Measurements from ENCODE around the gene OLR1.
A peak's percentile ranks its signal among the peaks of the same experiment; 100 is the strongest.

The OLR1 gene

DNA sequence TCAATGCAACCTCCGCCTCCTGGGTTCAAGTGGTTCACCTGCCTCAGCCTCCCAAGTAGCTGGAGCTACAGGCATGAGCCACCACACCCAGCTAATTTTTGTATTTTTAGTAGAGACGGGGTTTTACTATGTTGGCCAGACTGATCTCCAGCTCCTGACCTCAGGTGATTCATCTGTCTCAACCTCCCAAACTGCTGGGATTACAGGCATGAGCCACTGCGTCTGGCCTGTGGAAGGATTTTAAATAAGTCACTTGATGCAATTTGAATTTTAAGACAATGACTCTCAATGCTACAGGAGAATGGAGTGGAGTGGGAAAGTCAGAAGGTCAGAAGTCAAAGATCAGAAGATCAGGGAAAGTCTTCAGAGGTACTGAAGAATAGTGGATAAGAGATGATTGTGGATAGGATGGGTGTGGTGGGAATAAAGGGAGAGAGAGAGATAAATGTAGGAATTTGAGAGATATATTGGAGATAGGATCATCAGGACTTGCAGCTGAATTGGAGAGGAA is 22.3 kb upstream of the OLR1 start:
- Histone ChIP-seq H3K4me1 (ENCODE audit: insufficient read depth, low read length, poor library complexity, severe bottlenecking) (peaks cover 5% of the 10 kb centered on the region), H3K36me3 (ENCODE audit: insufficient read depth, low read length) (no peaks in the 10 kb centered on the region), H3K9me2 (replicated peaks; ENCODE audit: low read depth, low read length) (no peaks in the 10 kb centered on the region), H3K4me3 (ENCODE audit: low read length, poor library complexity, severe bottlenecking) (no peak overlapping the region), H3K9me3 (ENCODE audit: insufficient read depth, low read depth, low read length) (no peaks in the 10 kb centered on the region), H3K27me3 (ENCODE audit: insufficient read depth, low read length, poor library complexity, severe bottlenecking) (no peaks in the 10 kb centered on the region), H3K9ac (ENCODE audit: low read depth, low read length, poor library complexity, severe bottlenecking) (no peak overlapping the region), H2AFZ (ENCODE audit: low read length) (no peak overlapping the region), H3K4me2 (ENCODE audit: low read depth, low read length, poor library complexity, severe bottlenecking) (no peak overlapping the region), H3K79me2 (ENCODE audit: insufficient read depth, low read length) (no peaks in the 10 kb centered on the region), H4K20me1 (ENCODE audit: insufficient read depth, low read length, poor library complexity, severe bottlenecking) (no peaks in the 10 kb centered on the region), H3F3A (ENCODE audit: low read depth) (no peaks in the 10 kb centered on the region)
- TF ChIP-seq, protein P1, sequence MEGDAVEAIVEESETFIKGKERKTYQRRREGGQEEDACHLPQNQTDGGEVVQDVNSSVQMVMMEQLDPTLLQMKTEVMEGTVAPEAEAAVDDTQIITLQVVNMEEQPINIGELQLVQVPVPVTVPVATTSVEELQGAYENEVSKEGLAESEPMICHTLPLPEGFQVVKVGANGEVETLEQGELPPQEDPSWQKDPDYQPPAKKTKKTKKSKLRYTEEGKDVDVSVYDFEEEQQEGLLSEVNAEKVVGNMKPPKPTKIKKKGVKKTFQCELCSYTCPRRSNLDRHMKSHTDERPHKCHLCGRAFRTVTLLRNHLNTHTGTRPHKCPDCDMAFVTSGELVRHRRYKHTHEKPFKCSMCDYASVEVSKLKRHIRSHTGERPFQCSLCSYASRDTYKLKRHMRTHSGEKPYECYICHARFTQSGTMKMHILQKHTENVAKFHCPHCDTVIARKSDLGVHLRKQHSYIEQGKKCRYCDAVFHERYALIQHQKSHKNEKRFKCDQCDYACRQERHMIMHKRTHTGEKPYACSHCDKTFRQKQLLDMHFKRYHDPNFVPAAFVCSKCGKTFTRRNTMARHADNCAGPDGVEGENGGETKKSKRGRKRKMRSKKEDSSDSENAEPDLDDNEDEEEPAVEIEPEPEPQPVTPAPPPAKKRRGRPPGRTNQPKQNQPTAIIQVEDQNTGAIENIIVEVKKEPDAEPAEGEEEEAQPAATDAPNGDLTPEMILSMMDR (conservative IDR thresholded peaks at IDR 0.05; ENCODE audit: low read length), result no peak
- no peak for TF ChIP-seq EZH2phosphoT487 (IDR thresholded peaks at IDR 0.05; ENCODE audit: borderline replicate concordance)

DNA sequence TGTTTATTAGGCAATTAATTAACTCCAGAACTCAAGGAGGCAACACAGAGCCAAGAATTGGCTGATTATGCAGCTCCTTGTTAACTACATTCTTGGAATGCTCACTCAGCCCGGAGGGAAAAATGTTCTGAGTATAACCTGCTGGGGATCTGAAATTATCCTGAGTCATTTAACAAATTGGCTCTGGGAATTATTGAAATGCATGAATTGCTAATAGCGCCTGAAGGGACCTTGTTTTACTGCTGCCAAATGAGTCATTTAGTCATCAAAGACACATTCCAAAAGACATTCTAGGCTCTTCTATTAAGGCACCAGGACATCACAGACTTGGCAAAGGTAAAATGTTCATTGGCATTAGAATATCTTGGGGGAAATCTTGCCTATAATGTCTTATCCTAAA is 19.9 kb upstream of the OLR1 start:
- no peak overlapping the region for H3K9ac ChIP-seq (ENCODE audit: low read depth, low read length, poor library complexity, severe bottlenecking)
- H3K4me1 ChIP-seq (ENCODE audit: insufficient read depth, low read length, poor library complexity, severe bottlenecking), result peaks cover 5% of the 10 kb centered on the region
- H4K20me1 ChIP-seq (ENCODE audit: insufficient read depth, low read length, poor library complexity, severe bottlenecking), result no peaks in the 10 kb centered on the region
- no peak overlapping the region for H3K4me3 ChIP-seq (ENCODE audit: low read length, poor library complexity, severe bottlenecking)
- H3K9me3 ChIP-seq (ENCODE audit: insufficient read depth, low read depth, low read length), result no peaks in the 10 kb centered on the region
- H2AFZ ChIP-seq (ENCODE audit: low read length), result no peak overlapping the region
- no peaks in the 10 kb centered on the region for H3K79me2 ChIP-seq (ENCODE audit: insufficient read depth, low read length)
- no peaks in the 10 kb centered on the region for H3K36me3 ChIP-seq (ENCODE audit: insufficient read depth, low read length)
- H3K9me2 ChIP-seq (replicated peaks; ENCODE audit: low read depth, low read length), result no peaks in the 10 kb centered on the region
- TF ChIP-seq, protein P1 (conservative IDR thresholded peaks at IDR 0.05; ENCODE audit: low read length), result no peak
- no peak for TF ChIP-seq EZH2phosphoT487 (IDR thresholded peaks at IDR 0.05; ENCODE audit: borderline replicate concordance)
- H3K4me2 ChIP-seq (ENCODE audit: low read depth, low read length, poor library complexity, severe bottlenecking), result no peak overlapping the region
- no peaks in the 10 kb centered on the region for H3F3A ChIP-seq (ENCODE audit: low read depth)
- H3K27me3 ChIP-seq (ENCODE audit: insufficient read depth, low read length, poor library complexity, severe bottlenecking), result no peaks in the 10 kb centered on the region

DNA sequence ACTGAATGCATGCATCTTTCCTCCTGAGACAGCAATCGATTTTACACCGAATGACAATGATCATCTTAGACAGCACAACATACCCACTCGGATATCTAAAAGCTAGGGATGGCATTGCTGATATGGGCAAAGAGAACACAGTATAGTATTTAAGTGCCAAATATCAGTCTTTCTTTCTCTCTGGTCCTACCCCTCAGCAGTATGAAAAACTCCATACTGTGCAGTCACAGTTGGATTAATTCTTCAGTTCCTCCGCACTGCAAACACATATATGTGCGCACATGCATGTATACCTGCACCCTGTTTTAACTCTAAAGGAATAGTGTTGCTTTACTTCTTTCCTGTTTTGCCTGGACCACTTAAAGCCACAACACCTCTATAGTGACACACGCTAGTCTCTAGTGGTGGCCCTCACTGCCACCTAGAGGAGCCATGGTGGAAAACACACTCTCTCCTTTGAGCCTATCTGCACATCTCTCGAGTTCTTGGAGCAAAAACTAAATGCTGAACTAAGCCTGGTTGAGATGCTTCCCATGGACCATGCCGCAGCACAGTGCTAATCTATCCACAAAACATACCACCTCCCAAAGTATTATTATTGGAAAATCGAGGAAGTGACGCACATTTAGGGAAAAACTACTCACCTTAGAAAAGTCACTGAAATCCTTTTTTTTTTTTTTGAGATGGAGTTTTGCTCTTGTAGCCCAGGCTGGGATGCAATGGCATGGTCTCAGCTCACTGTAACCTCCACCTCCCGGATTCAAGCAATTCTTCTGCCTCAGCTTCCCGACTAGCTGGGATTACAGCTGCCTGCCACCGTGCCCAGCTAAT is 18.8 kb upstream of the OLR1 start:
- no peaks in the 10 kb centered on the region for H3F3A ChIP-seq (ENCODE audit: low read depth)
- no peaks in the 10 kb centered on the region for H3K36me3 ChIP-seq (ENCODE audit: insufficient read depth, low read length)
- no peaks in the 10 kb centered on the region for H3K9me2 ChIP-seq (replicated peaks; ENCODE audit: low read depth, low read length)
- no peaks in the 10 kb centered on the region for H3K9me3 ChIP-seq (ENCODE audit: insufficient read depth, low read depth, low read length)
- H4K20me1 ChIP-seq (ENCODE audit: insufficient read depth, low read length, poor library complexity, severe bottlenecking), result no peaks in the 10 kb centered on the region
- H3K9ac ChIP-seq (ENCODE audit: low read depth, low read length, poor library complexity, severe bottlenecking), result no peak overlapping the region
- TF ChIP-seq EZH2phosphoT487 (IDR thresholded peaks at IDR 0.05; ENCODE audit: borderline replicate concordance), result no peak
- TF ChIP-seq, protein P1 (conservative IDR thresholded peaks at IDR 0.05; ENCODE audit: low read length), result peak; percentile 68
- no peaks in the 10 kb centered on the region for H3K79me2 ChIP-seq (ENCODE audit: insufficient read depth, low read length)
- no peak overlapping the region for H3K4me2 ChIP-seq (ENCODE audit: low read depth, low read length, poor library complexity, severe bottlenecking)
- no peak overlapping the region for H2AFZ ChIP-seq (ENCODE audit: low read length)
- H3K4me1 ChIP-seq (ENCODE audit: insufficient read depth, low read length, poor library complexity, severe bottlenecking), result peaks cover 5% of the 10 kb centered on the region
- H3K4me3 ChIP-seq (ENCODE audit: low read length, poor library complexity, severe bottlenecking), result no peak overlapping the region
- H3K27me3 ChIP-seq (ENCODE audit: insufficient read depth, low read length, poor library complexity, severe bottlenecking), result no peaks in the 10 kb centered on the region

All from Loucy (cell line).